ENCODE measurements around the gene CLTC. TPM values are rescaled to one million over a fixed set of nuclear protein-coding genes. Genes with fewer than 3 reads are reported as not detected.

Gene CLTC
- total RNA-seq, 1 experiment from 2014 or later, result 283 TPM

DNA sequence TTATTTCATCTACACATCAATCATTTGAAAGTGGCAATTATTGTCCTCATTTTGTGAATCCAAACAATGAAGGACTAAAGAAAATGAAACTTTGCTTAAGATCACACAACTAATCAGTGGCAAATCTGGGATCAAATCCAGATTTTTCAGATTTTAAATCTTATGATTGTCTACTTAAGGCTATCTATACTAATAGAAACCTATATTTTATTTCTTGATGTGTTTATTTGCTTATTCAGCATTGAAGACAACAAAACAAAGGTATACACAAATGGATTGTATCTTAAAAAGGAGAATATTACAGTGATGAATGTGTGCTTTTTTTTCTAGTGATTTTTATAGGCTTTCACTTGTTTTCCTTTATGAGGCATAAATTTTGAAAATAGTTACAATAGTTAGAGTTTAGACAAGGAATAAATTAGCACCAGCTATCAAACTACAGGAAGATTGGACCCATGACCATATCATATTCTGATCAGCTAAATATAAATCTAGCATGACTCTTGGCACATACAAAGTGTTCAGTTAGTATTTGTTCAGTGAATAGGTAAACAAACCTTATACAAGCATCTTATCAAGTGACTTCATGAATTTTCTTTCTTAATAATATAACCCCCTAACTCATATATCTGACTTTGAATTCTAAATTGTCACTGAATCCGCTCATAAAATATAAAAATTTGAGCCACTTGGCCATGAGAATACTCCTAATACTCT is 108.3 kb downstream of the CLTC start:
- ChIA-PET POLR2A (no interaction called here), CTCF (no interaction called here)
- Mint-ChIP-seq H3K36me3 (no peaks in the 10 kb centered on the region), H3K9me3 (no peaks in the 10 kb centered on the region), H3K27ac (no peak overlapping the region), H3K4me3 (no peak overlapping the region), H3K27me3 (ENCODE audit: low read depth) (no peaks in the 10 kb centered on the region), H3K4me1 (peaks cover 9% of the 10 kb centered on the region)
- ATAC-seq, result no peak
- DNase-seq (ENCODE audit: low spot score), result no peak
- TF ChIP-seq, protein P1, sequence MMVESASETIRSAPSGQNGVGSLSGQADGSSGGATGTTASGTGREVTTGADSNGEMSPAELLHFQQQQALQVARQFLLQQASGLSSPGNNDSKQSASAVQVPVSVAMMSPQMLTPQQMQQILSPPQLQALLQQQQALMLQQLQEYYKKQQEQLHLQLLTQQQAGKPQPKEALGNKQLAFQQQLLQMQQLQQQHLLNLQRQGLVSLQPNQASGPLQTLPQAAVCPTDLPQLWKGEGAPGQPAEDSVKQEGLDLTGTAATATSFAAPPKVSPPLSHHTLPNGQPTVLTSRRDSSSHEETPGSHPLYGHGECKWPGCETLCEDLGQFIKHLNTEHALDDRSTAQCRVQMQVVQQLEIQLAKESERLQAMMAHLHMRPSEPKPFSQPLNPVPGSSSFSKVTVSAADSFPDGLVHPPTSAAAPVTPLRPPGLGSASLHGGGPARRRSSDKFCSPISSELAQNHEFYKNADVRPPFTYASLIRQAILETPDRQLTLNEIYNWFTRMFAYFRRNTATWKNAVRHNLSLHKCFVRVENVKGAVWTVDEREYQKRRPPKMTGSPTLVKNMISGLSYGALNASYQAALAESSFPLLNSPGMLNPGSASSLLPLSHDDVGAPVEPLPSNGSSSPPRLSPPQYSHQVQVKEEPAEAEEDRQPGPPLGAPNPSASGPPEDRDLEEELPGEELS (CRISPR knock-in tag; IDR thresholded peaks at IDR 0.05), result no peak
- no peak for TF ChIP-seq OVOL2 (CRISPR knock-in tag; IDR thresholded peaks at IDR 0.05; ENCODE audit: borderline replicate concordance)
- no peak for TF ChIP-seq NR2C2 (CRISPR knock-in tag; IDR thresholded peaks at IDR 0.05)
- TF ChIP-seq FOXK1 (CRISPR knock-in tag; IDR thresholded peaks at IDR 0.05), result no peak
- no peak for TF ChIP-seq ZNF317 (CRISPR knock-in tag; IDR thresholded peaks at IDR 0.05; ENCODE audit: borderline replicate concordance, low read depth)
- no peak for TF ChIP-seq GRHL2 (CRISPR knock-in tag; IDR thresholded peaks at IDR 0.05; ENCODE audit: insufficient replicate concordance, severe bottlenecking)
- no peak for TF ChIP-seq ZNF138 (CRISPR knock-in tag; conservative IDR thresholded peaks at IDR 0.05)
- no peak for TF ChIP-seq ZNF121 (CRISPR knock-in tag; IDR thresholded peaks at IDR 0.05)
- TF ChIP-seq ATF6 (CRISPR knock-in tag; IDR thresholded peaks at IDR 0.05), result no peak
- TF ChIP-seq SOX15 (CRISPR knock-in tag; IDR thresholded peaks at IDR 0.05), result no peak
- TF ChIP-seq, protein P2, sequence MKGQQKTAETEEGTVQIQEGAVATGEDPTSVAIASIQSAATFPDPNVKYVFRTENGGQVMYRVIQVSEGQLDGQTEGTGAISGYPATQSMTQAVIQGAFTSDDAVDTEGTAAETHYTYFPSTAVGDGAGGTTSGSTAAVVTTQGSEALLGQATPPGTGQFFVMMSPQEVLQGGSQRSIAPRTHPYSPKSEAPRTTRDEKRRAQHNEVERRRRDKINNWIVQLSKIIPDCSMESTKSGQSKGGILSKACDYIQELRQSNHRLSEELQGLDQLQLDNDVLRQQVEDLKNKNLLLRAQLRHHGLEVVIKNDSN (CRISPR knock-in tag; IDR thresholded peaks at IDR 0.05), result no peak
- no peak for TF ChIP-seq PRDM15 (CRISPR knock-in tag; IDR thresholded peaks at IDR 0.05)
- TF ChIP-seq, protein P3, sequence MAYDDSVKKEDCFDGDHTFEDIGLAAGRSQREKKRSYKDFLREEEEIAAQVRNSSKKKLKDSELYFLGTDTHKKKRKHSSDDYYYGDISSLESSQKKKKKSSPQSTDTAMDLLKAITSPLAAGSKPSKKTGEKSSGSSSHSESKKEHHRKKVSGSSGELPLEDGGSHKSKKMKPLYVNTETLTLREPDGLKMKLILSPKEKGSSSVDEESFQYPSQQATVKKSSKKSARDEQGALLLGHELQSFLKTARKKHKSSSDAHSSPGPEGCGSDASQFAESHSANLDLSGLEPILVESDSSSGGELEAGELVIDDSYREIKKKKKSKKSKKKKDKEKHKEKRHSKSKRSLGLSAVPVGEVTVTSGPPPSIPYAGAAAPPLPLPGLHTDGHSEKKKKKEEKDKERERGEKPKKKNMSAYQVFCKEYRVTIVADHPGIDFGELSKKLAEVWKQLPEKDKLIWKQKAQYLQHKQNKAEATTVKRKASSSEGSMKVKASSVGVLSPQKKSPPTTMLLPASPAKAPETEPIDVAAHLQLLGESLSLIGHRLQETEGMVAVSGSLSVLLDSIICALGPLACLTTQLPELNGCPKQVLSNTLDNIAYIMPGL (CRISPR knock-in tag; IDR thresholded peaks at IDR 0.05), result no peak
- TF ChIP-seq, protein P4, sequence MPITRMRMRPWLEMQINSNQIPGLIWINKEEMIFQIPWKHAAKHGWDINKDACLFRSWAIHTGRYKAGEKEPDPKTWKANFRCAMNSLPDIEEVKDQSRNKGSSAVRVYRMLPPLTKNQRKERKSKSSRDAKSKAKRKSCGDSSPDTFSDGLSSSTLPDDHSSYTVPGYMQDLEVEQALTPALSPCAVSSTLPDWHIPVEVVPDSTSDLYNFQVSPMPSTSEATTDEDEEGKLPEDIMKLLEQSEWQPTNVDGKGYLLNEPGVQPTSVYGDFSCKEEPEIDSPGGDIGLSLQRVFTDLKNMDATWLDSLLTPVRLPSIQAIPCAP (CRISPR knock-in tag; IDR thresholded peaks at IDR 0.05), result no peak
- TF ChIP-seq, protein P5, sequence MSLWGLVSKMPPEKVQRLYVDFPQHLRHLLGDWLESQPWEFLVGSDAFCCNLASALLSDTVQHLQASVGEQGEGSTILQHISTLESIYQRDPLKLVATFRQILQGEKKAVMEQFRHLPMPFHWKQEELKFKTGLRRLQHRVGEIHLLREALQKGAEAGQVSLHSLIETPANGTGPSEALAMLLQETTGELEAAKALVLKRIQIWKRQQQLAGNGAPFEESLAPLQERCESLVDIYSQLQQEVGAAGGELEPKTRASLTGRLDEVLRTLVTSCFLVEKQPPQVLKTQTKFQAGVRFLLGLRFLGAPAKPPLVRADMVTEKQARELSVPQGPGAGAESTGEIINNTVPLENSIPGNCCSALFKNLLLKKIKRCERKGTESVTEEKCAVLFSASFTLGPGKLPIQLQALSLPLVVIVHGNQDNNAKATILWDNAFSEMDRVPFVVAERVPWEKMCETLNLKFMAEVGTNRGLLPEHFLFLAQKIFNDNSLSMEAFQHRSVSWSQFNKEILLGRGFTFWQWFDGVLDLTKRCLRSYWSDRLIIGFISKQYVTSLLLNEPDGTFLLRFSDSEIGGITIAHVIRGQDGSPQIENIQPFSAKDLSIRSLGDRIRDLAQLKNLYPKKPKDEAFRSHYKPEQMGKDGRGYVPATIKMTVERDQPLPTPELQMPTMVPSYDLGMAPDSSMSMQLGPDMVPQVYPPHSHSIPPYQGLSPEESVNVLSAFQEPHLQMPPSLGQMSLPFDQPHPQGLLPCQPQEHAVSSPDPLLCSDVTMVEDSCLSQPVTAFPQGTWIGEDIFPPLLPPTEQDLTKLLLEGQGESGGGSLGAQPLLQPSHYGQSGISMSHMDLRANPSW (CRISPR knock-in tag; conservative IDR thresholded peaks at IDR 0.05; ENCODE audit: low read depth), result no peak
- no peak for TF ChIP-seq TEAD1 (CRISPR knock-in tag; IDR thresholded peaks at IDR 0.05)
- no peak for TF ChIP-seq JUN (CRISPR knock-in tag; IDR thresholded peaks at IDR 0.05)
- TF ChIP-seq ZNF423 (CRISPR knock-in tag; IDR thresholded peaks at IDR 0.05), result no peak
- no peak for TF ChIP-seq ETV6 (CRISPR knock-in tag; IDR thresholded peaks at IDR 0.05)

Measured in WTC11 (cell line).